GM13977 (cell line): ENCODE data around the gene TLE6.
A peak's percentile ranks its signal among the peaks of the same experiment; 100 is the strongest.
"Not testable (repeated sequence)": the region's sequence is repeated elsewhere in the genome, so short reads cannot be mapped to it uniquely, and the experiment has no call there.

Experiments
- DNase-seq: peaks from one replicate; pipeline ENCODE4 v3.0.0; 2012; ENCODE audit warnings: low spot score
- CTCF ChIP-seq: IDR thresholded peaks from 2 replicates; pipeline ENCODE4 v1.5.1; 2012; ENCODE audit warnings: mild to moderate bottlenecking, control low read depth; ENCODE audit not compliant: insufficient read depth; ENCODE audit errors: extremely low read depth, missing control alignments
- in situ Hi-C: fragments of 300-500 bp; cut with MboI; formaldehyde crosslinking; loops from one replicate; pipeline ENCODE4 v1.12.0; 2022; ENCODE audit warnings: low sequenced_read_pairs, low pct_unique_long_range_greater_than_20kb, mixed read lengths, inconsistent platforms; ENCODE audit not compliant: unreplicated experiment

The TLE6 gene

GRCh38 chr19:3036119-3036976, 59.0 kb downstream of the TLE6 start:
- peak; percentile 91 for DNase-seq
- in situ Hi-C loops: no loop called here

DNA sequence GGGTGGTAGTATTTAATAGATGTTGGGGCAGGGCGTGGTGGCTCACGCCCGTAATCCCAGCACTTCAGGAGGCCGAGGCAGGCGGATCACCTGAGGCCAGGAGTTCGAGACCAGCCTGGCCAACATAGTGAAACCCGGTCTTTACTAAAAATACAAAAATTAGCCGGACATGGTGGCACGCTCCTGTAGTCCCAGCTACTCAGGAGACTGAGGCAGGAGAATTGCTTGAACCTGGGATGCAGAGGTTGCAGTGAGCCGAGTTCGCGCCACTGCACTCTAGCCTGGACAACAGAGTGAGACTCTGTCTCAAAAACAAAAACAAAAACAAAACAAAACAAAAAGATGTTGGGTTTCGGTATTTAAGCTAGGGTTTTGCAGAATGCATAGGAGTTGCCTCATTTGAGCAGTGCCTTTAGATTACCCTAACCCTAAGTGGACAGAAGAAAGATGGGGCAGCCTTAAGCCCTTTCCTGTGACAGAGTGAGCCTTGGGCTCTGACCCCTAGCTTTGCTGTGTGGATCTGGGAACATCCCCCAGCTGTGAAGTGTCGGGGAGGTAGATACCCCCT, 59.7 kb downstream of the TLE6 start:
- in situ Hi-C loops, DNase-seq: not testable (repeated sequence)

More at GRCh38 chr19:3036119-3036976, 59.0 kb downstream of the TLE6 start:
- TF ChIP-seq CTCF: peak; percentile 16

- DNase-seq: no peak
- in situ Hi-C loops: no loop called here
- TF ChIP-seq CTCF: no peak
Measured at GRCh38 chr19:3038214-3038613, 60.9 kb downstream of the TLE6 start.

DNA sequence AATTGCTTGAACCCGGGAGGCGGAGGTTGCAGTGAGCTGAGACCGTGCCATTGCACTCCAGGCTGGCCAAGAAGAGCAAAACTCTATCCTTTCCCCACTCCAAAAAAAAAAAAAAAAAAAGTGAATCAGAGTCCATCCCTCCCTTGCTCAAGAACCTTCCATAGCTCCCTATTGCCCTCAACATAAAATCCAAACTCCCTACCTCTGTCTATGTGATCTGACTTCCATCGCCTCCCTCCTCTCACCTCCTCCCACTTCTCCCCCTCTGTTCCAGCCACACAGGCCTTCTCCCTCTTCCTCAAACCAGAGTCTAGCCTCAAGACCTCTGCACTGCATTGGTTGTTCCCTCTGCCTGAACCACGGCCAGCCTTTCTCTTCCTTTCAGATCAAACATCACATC, 61.8 kb downstream of the TLE6 start:
- TF ChIP-seq CTCF: no peak
- in situ Hi-C loops: no loop called here
- no peak for DNase-seq

DNA sequence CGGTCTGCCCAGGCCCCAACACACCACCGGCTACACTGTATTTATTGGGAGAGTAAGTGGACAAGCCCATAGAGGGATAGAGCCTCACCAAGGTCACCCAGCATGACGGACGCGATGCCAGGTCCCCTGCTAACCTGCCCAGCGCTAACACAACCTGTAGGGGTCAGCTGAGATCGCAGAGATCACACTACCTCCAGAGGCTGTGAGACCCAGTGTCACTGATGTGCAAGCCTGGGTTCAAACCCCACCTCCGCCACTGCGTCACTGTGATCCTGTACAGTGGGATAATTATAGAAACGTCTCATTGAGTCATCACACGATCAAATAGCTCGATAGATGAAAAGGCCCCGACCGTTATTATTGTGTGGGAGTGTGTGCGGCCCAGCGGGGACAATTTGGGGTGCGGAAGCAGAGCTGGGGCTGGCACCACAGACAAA, 62.3 kb downstream of the TLE6 start:
- no peak for DNase-seq
- TF ChIP-seq CTCF: no peak
- in situ Hi-C loops: no loop called here

DNA sequence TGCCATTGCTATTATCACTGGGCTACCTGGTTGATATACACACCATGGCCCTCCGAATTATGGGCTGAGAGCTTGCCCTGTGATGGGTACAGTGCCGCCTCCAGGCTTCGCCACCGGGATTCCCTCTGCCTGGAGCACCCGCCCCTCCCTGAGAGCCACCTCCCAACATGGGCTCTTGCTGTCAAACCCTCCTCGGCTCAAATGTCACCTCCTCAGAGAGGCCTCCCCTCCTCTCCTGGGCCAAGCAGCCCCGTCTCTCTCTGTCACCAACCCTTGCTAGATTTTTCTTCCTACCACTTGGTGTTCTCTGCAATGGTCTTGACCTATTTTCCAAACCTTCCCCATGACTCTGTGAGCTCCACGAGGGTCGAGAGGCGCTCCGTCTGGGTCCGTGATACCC, 64.0 kb downstream of the TLE6 start:
- in situ Hi-C loops: no loop called here

More for the DNA sequence above, 64.0 kb downstream of the TLE6 start:
- no peak for DNase-seq
- TF ChIP-seq CTCF: no peak
